Esophagus (tissue), 2 donors: Measurements from ENCODE around the gene IP6K1. TPM values are rescaled to one million over a fixed set of nuclear protein-coding genes. Genes with fewer than 3 reads are reported as not detected.

Source experiments
- H3K27ac ChIP-seq, 2 donors: one replicate each; pipeline ENCODE4 v1.5.1; 2013; ENCODE audit warnings: low read depth in 2 of 2, mild to moderate bottlenecking in 2 of 2, inconsistent platforms in 1 of 2, low read length in 1 of 2, moderate library complexity in 1 of 2
- H3K27me3 ChIP-seq, 2 donors: one replicate each; pipeline ENCODE4 v1.6.1; 2013; ENCODE audit warnings: low read length in 2 of 2, control low read depth in 1 of 2, mild to moderate bottlenecking in 1 of 2; ENCODE audit not compliant: insufficient read depth in 2 of 2, control insufficient read depth in 1 of 2
- H3K36me3 ChIP-seq, 2 donors: one replicate each; pipeline ENCODE4 v1.6.1; 2013; ENCODE audit warnings: low read length in 1 of 2; ENCODE audit not compliant: control insufficient read depth in 2 of 2, insufficient read depth in 2 of 2
- H3K4me1 ChIP-seq, 2 donors: one replicate each; pipeline ENCODE4 v1.6.1; 2013; ENCODE audit warnings: low read length in 1 of 2; ENCODE audit not compliant: control insufficient read depth in 2 of 2, insufficient read depth in 2 of 2
- H3K4me3 ChIP-seq, 2 donors: one replicate each; pipeline ENCODE4 v1.5.1; 2013; ENCODE audit warnings: low read length in 2 of 2, mild to moderate bottlenecking in 2 of 2, low read depth in 1 of 2, moderate library complexity in 1 of 2
- H3K9me3 ChIP-seq, 2 donors: one replicate each; pipeline ENCODE4 v1.6.1; 2013; ENCODE audit warnings: mild to moderate bottlenecking in 2 of 2, low read depth in 1 of 2, low read length in 1 of 2, moderate library complexity in 1 of 2; ENCODE audit not compliant: control insufficient read depth in 2 of 2, insufficient read depth in 1 of 2
- WGBS, 2 donors: extraction: QIAGEN DNeasy Blood & Tissue Kit; methylation state at CpG; one replicate each; pipeline ENCODE4 v1.1.7; 2013; 5-methylcytosine and 5-hydroxymethylcytosine counted together
- polyA plus RNA-seq, 2 donors: library from polyadenylated mRNA; stranded (reverse); fragments of 200-250 nt; gene quantifications; one replicate each; pipeline ENCODE4 v1.2.3, GENCODE V29; 2013
- donor health status: healthy with polysubstance abuse.
- donor health status: Bipolar disorder and iron deficiency.

The IP6K1 gene
- polyA plus RNA-seq, 2 donors, result 11.5 to 14.1 TPM

DNA sequence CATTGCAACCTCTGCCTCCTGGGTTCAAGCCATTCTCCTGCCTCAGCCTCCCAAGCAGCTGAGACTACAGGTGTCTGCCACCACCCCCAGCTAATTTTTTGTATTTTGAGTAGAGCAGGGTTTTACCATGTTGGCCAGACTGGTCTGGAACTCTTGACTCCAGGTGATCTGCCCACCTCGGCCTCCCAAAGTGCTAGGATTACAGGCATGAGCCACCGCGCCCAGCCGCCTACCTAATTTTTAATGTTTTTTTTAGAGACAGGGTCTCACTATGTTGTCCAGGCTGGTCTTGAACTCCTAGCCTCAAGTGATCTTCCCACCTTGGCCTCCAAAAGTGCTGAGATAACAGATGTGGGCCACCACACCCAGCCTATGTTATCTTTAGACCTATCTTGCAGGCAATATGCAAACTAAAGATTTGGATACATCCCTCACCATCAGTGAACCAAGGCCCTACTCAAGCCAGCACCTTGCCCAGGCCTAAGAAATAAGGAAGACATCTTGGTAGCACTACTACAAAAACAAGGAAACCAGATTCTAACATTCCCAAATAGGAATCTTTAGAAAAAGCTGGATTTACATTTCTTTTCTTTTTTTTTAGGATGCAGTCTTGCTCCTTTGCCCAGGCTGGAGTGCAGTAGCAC is 56.3 kb downstream of the IP6K1 start:
- Histone ChIP-seq H3K4me1 (no peaks in the 10 kb centered on the region), H3K4me3 (no peak overlapping the region), H3K27ac (no peak overlapping the region), H3K36me3 (peaks cover 14 to 27% of the 10 kb centered on the region in 2 donors), H3K9me3 (no peaks in the 10 kb centered on the region), H3K27me3 (no peaks in the 10 kb centered on the region)
- 98 to 99% methylated on average over 4 of the region's 4 CpGs for WGBS, 2 donors

DNA sequence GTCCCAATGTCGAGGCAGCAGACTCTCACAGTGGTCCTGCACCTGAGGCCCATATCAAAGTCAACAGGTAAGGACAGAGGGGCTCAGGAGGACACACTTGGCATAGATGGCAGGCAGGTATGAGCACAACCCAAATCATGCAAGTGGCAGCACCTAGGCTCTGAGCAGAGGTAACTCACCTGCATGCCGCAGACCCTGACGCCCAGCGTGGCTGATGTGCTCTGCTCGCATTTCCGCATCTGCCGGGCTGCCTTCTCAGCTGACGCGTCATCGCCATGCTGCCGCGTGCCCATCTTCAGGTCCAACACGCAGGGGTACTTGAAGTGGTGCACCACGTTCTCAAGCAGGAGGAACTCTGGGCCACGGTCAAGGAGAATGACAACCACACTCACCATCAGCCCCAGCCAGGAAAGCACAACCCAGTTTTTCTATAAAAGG is 58.4 kb downstream of the IP6K1 start:
- Histone ChIP-seq H3K9me3 (no peaks in the 10 kb centered on the region), H3K27ac (no peak overlapping the region), H3K4me1 (peaks cover 0 to 7% of the 10 kb centered on the region in 2 donors), H3K4me3 (no peak overlapping the region), H3K36me3 (peaks cover 11 to 24% of the 10 kb centered on the region in 2 donors), H3K27me3 (no peaks in the 10 kb centered on the region)
- WGBS, 2 donors, result 93 to 94% methylated on average over 15 of the region's 15 CpGs

DNA sequence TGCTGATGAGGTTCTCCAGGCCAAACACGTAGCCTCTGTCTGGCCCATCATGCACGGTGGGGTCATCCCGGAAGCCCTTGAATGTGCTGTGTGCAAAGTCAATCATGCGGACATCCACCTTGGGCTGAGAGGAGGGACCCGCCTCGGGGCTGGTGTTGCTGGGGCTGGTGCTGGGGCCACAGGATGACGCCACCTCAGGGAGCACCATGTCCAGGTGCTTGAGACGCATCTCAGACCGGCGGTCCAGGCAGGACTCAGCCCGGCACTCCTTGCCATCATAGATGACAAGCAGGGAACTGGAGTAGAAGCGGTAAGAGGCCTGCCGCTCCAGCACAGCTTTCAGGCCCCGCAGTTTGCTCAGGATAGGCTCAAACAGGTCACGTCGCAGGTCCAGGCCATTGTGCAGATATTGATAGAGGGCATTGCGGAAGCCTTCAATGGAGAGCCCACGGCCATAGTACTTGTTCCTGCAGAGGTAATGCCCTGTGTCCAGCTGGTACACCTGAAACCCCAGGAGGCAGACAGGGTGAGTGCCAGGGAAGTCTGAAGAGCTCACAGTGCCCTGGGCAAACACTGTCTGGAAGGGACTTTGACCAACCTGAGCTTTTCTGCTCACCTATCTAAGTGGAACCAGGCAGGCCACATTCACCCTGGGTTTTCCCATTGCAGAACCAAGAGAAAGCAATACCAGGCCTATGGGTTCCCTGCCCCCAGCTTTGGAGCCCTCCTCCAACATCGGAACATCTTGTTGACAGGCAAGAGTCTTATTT is 59.0 kb downstream of the IP6K1 start:
- H3K27me3 ChIP-seq, result no peaks in the 10 kb centered on the region
- H3K4me3 ChIP-seq, result no peak overlapping the region
- WGBS, 2 donors, result 88 to 91% methylated on average over 19 of the region's 19 CpGs
- peaks cover 11 to 25% of the 10 kb centered on the region in 2 donors for H3K36me3 ChIP-seq
- no peak overlapping the region for H3K27ac ChIP-seq
- no peaks in the 10 kb centered on the region for H3K9me3 ChIP-seq
- H3K4me1 ChIP-seq, result peaks cover 0 to 13% of the 10 kb centered on the region in 2 donors

DNA sequence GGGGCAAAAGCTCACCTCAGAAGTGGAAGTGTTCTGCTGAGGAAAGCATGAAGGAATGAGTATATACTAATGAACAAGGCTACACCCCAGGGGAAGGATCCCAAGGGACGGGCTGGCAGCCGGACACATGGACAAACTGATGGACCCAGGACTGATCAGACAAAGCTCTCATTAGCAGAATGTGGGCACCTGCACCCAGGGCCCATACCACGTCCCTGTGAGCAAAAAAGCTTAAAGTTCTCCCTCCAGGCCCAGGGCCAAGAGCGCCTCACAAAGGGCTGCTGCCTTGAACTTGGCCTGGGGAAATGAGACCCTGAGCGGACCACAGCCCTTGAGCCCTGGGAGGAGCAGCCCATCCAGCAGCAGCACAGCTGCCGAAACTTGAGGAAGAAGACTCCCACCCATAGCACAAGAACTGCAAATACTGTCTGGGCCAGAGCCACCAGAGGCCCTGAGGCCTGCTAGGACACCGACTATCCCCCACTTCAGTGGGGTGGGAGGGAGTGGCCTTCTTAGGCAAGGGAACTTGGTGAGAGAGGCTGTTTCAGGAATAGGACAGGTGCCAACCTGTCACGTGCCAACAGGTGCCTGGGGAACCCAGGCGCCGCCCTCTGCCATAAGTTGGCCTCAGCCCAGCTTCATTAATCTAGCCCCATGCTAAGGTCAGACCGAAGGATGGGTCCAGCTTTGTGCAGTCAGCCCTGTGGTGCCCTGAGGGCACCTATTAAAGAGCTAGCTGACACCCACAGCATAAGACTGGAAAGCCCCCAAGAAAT is 60.2 kb downstream of the IP6K1 start:
- H3K4me3 ChIP-seq, result no peak overlapping the region
- WGBS, 2 donors, result 75 to 76% methylated on average over 11 of the region's 11 CpGs
- H3K27ac ChIP-seq, result peak overlapping the region in 1 of 2 donors; percentile 24
- H3K36me3 ChIP-seq, result peaks cover 14 to 34% of the 10 kb centered on the region in 2 donors
- H3K9me3 ChIP-seq, result no peaks in the 10 kb centered on the region
- H3K4me1 ChIP-seq, result peaks cover 0 to 15% of the 10 kb centered on the region in 2 donors
- H3K27me3 ChIP-seq, result no peaks in the 10 kb centered on the region

DNA sequence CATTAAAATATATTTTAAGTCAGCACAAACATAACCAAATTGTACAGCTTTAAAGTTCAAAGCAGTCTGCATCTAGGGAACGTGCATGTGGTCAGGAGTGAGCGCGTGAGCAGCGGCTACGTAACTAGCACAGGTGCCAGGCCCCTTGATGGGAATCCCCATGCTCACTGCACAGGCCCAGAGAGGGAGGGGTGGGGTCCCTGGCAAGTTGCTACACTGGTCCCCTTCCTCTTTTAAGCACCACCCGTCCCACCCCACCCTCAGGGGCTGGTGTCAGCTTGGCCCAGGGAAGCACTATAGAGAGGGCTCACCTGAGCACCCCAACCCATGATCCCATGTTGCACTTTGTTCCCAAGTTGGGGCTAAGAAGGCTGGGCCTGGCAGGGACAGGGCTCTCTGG is 61.8 kb downstream of the IP6K1 start:
- Histone ChIP-seq H3K4me3 (peak overlapping the region; percentile 60 to 63), H3K36me3 (peaks cover 16 to 39% of the 10 kb centered on the region in 2 donors), H3K27me3 (no peaks in the 10 kb centered on the region), H3K9me3 (no peaks in the 10 kb centered on the region), H3K27ac (peak overlapping the region; percentile 91 to 97), H3K4me1 (peaks cover 0 to 15% of the 10 kb centered on the region in 2 donors)
- 11 to 19% methylated on average over 6 of the region's 6 CpGs for WGBS, 2 donors

DNA sequence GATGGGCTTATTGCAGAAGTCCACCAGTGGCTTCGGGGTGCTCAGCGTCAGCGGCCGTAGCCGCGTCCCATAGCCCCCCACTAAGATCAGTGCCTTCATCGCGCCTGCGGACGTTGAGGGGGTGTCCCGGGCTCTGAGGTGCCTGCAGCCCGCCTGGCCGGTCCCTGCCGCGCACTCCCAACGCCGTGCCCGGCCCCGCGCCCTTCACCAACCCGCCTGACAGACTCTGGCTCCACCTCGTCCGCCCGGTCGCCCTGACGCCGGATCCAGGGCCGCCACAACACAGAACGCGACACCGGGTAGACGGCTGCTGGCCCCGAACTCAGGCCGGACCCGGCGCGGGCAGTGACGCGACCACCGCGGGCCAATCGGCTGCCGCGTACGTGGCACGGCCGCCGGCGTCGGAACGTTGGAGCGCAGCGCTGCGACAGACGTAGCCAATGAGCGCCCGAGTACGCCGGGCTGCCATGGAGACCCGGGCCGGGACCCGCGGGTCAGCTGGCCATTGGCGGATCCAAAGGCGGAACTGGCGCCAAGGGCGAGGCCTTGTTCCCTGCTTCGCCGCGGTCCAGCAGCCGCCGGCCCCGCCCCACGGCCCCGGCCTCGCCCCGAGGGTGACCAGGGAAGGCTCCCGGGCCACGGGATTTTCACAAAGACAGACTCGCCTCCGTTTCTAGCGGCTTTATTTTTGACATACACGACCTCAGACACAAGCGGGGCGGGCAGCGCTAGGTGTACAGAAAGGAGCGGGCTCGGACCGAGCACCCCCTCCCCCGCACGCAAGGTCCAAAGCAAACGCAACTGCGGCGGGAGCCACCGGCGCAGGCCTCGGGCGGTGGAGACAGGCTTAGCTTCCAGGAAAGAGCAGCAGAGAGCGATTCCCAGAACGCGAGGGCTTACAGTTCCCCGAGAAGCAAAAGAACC is 62.5 kb downstream of the IP6K1 start, which contains the start of gene GMPPB:
TSS of gene GMPPB (minus strand) at position 324 of the 924 bp plus-strand sequence. CDS start at position 99, 225 bp downstream.
- peaks cover 2 to 20% of the 10 kb centered on the region in 2 donors for H3K4me1 ChIP-seq

DNA sequence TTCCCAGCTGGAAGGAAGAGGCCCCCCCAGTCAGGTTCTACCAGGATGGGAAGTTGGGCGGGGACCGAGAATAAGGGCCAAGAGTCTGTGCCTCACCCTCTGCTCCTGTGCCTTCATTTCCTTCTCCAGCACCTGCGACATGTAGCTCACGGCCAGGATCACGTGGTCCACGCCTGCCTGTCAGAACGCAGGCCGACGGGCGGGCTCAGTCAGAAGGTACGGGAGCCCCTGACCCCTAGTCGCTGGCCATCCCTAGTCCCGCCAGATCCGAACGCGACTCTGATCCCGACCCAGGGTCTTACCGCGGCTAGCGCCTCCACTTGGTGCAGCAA is 63.1 kb downstream of the IP6K1 start:
- peaks cover 16 to 39% of the 10 kb centered on the region in 2 donors for H3K36me3 ChIP-seq
- WGBS, 2 donors, result 0 to 1% methylated on average over 20 of the region's 20 CpGs
- H3K4me3 ChIP-seq, result peak overlapping the region; percentile 93 to 96
- peak overlapping the region; percentile 95 to 98 for H3K27ac ChIP-seq
- H3K27me3 ChIP-seq, result no peaks in the 10 kb centered on the region
- H3K9me3 ChIP-seq, result no peaks in the 10 kb centered on the region
- peaks cover 7 to 26% of the 10 kb centered on the region in 2 donors for H3K4me1 ChIP-seq

More for the DNA sequence above, 62.5 kb downstream of the IP6K1 start, which contains the start of gene GMPPB:
- Histone ChIP-seq H3K9me3 (no peaks in the 10 kb centered on the region), H3K36me3 (peaks cover 16 to 39% of the 10 kb centered on the region in 2 donors), H3K27ac (peak within 1 kb of the TSS; percentile 95 to 98), H3K27me3 (no peaks in the 10 kb centered on the region), H3K4me3 (peak within 1 kb of the TSS; percentile 93 to 96)
- WGBS, 2 donors, result 1% methylated on average over 95 to 102 of the region's 102 CpGs

DNA sequence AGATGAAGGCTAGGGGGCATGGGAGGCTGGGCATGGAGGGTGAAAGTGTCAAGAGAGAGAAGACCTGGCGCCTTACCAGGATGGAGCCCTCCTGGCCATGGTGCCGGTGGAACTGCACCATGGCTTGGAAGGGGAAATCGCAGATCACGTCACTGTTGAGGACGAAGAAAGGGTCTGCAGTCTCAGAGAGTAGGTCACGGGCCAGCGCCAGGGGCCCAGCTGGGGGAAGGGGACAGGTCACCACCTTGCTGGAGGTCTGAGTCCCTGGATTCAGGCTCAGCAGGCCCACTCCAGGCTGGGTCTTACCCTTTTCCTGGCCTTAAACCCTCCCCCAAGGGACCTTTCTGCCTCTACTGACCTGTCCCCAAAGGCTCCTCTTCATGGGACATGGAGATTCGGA is 63.4 kb downstream of the IP6K1 start:
- Histone ChIP-seq H3K27ac (peak overlapping the region; percentile 95 to 98), H3K9me3 (no peaks in the 10 kb centered on the region), H3K4me3 (peak overlapping the region; percentile 93 to 96), H3K4me1 (peaks cover 7 to 30% of the 10 kb centered on the region in 2 donors), H3K36me3 (peaks cover 13 to 37% of the 10 kb centered on the region in 2 donors), H3K27me3 (no peaks in the 10 kb centered on the region)
- 59 to 64% methylated on average over 8 of the region's 8 CpGs for WGBS, 2 donors
